HG03575 (cell line): Measurements from ENCODE around the gene MAU2.

ENCODE experiments used
- ATAC-seq: cut with Tn5 transposase; IDR thresholded peaks from one replicate; pipeline ENCODE4 v1.9.1; 2021; ENCODE audit not compliant: unreplicated experiment, insufficient number of reproducible peaks, low FRiP score; ENCODE audit errors: extremely low read depth

Gene MAU2

DNA sequence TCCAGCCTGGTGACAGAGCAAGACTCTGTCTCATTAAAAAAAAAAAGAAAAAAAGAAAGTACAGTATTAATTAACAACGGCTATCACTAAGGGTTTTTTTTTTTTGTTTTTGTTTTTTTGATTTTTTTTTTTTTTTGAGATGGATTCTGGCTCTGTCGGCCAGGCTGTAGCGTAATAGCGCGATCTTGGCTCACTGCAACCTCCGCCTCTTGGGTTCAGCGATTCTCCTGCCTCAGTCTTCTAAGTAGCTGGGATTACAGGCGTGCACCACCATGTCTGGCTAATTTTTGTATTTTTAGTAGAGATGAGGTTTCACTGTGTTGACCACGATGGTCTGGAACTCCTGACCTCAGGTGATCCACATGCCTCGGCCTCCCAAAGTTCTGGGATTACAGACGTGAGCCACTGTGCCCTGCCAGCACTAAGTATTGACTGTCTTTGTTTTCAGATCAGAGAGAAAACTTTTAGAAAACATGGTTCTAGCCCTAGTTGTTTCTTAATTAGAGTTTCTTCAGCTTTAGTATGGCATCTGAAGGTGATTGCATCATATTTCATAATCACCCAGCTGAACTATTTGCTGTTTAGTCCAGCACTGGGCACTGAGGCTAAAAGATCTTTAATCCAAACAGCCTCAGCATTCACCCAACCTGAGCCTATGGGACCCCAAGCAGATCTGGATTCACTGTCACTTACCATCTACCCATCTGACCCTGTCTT, 82.2 kb downstream of the MAU2 start:
- ATAC-seq, result no peak

DNA sequence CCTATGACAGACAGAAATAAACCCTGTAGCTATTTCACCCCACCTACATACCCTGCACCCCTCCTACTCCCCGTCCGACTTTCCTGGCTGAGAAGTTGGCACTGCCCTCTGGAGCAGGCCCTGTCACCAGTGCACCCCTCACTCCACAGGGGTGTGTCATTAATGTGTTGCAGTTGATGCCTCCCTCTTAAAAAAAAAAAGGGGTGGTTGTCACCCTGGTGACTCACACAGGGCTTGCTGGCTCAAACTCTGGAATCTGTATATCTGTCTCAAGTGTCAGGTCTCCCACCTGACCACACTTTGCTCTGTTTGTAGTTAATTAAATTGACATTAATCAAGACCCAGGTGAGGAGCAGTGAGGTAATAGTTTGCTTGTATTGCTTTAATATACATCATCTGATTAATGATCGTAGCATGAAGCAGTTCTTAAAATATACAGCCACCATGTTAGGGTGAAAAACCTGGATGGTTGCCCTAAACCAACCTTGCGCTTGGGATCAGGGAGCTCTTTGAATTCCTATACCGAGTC, 82.8 kb downstream of the MAU2 start:
- no peak for ATAC-seq

DNA sequence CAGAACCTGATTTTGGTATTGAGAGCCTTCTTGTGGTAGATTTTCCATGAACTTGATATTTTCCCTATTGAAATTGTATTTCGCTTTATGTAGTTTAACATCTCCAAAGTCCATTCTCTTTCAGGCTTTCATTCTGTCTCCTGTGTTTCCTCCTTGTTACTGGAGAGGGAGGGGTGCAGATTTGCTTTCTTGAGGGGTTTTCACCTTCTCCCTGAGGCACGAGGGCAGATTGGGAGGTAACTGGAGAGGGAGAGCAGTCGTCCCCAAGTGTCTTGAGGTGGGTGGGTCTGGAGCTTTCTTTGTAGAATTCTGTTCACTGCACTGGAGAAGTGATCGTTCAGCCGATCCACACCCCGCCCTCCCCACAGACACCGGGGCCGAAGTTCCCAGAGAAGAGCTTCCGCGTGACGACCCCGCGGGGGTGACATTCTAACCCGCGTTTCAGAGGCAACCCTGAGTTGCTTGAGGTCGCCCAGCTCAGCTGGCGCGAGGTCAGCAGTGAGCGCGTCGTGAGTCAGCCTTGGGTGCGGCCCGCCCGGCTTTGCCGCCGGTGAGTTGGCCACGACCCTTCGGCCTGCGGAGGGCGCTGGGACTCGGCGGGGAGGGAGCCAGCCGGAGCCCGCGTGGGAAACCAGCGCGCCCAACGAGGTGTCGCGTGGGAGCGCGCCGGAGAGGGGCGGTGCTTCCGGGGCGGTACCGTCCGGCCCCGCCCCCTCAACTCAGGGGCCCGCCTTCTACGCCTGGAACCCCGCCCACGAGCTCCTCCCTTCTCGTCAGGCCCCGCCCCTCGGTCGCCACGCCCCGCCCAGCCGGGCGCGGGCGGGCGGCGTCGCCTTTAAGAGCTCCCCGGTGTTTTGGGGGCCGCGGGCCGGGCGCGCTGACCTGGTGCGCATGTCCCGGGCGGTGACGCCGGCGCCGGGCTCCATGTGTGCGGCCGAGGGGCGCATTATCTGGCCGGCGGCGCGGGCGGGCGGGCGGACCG, 84.5 kb downstream of the MAU2 start, which contains the start of gene GATAD2A:
Gene GATAD2A, plus strand, starts transcription at position 797 of the 982 bp plus-strand sequence. CDS start 59,671 bp downstream, outside the sequence.
- ATAC-seq, result no peak

DNA sequence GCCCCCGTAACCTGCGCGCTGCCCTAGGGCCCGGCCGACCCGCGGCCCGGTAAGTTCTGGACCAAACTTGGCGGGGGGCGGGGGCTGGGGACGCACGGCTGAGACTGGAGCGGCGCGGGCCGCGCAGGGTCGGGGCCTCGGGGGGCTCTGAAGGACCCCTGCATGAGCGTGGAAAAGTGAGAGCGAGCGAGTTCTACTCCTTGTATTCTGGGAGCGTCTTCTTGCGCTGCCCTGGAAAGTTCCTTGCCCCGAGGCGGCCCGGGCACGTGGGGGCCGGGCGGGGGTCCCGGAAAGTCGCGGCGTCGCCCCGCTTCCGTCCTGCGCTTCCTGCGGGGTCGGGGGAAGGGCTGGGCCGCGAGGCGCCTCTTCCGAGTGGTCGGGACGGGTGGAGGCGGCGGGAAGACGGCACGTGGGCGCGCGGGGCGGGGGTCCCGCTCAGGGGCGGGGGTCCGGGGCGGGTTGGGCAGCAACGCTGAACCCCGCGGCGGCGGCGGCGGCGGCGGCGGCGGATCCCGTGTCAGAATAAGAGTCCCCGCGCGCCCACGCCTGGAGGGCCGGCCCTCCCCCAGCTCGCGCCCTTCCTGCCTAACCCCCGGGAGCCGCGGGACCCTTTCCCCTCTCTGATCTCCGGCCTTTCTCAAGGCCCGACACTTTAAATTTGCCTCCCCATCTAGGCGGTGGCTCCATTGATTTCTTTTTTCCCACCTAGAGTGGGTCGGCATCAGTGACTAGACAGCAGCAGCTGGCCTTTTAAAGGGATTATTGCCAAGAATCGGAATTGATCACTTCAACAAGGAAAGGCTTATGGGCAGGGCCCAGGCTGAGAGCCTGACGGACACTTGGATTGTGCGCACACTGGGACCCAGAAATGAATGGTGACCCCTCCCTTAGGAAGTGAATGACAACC, 85.6 kb downstream of the MAU2 start:
- ATAC-seq, result no peak

DNA sequence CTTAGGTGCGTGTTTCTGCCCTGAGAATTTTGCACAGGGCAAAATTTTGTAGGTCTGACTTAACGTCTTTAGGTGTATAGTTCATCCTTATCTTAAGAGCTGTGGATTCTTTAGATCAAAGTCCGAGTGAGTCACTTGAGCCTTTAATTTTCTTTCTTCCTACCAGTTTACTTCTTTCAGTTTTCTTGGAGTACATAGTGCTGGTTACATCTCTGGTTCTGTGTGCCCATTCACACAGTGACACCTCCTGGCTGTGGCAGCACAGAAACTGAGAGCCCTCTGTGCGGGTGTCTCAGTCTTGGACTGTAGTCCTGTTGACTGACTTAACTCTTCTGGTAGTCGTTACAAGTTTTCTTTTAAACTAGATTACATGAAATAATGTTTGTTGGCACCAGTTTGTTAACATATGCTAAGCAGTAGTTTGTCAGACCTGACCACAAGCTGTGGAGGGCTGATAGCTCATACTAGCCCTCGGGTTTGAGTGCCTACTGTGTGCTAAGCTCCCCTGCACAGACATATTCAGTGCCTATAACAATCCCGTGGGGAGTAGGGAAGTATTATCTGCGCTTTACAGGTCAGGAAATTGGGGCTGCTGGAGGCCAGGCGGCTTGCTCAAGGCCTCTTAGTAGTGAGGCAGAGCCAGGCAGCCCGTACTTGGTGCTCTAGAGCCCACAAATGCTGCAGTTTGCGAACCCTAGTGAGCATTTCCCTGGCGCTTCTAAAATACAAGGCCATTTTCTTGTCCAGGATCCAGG, 86.4 kb downstream of the MAU2 start:
- no peak for ATAC-seq

DNA sequence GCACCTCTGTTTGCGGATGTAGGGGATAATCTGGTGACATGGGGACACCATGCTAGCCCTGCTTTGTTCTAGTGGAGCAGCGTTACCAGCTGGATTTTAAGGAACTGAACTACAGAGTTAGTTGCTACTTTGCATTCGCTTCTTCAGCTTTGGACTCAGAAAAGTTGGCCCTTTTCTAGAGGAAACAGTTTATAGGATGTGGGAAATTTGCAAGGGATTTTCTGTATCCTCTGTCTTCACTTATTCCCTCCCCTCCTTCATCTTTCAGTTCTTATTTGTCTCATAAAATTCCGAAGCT, 87.0 kb downstream of the MAU2 start:
- no peak for ATAC-seq
